Measurements from ENCODE around the gene CAMSAP1. TPM values are rescaled to one million over a fixed set of nuclear protein-coding genes. Genes with fewer than 3 reads are reported as not detected.

The CAMSAP1 gene
- total and polyA plus RNA-seq, 9 of the 15 experiments (the other 6 are each of a cell fraction or from before 2014, with no cell fraction given): 1.5 to 28.8 (median 14.3) TPM

- intact Hi-C loops (cut with micrococcal nuclease): no loop called here
- H3K4me1 ChIP-seq (replicated peaks in 1 of 2; ENCODE audit: control insufficient read depth in 2 of 2, insufficient read depth in 2 of 2, low read length in 2 of 2): peaks cover 34 to 68% of the 10 kb centered on the region in 2 experiments
- CTCF ChIA-PET (ENCODE audit: low intra/inter-chr PET ratio): no interaction called here
Measured at GRCh38 chr9:135887021-135887507, 20.3 kb downstream of the CAMSAP1 start.

More at GRCh38 chr9:135887021-135887507, 20.3 kb downstream of the CAMSAP1 start:
- POLR2A ChIA-PET: no interaction called here
- no peaks in the 10 kb centered on the region for H3K9me3 ChIP-seq (replicated peaks; ENCODE audit: control insufficient read depth, insufficient read depth, low read depth, low read length)
- 88% methylated on average over 15 of the region's 18 CpGs for WGBS (ENCODE audit: insufficient coverage, low coverage, missing lambda C conversion rate)
- H2AFZ ChIP-seq (ENCODE audit: low read depth, low read length): no peak overlapping the region
- no peak for ATAC-seq
- peaks cover 99% of the 10 kb centered on the region for H3K79me2 ChIP-seq (ENCODE audit: control insufficient read depth, insufficient read depth, low read length)
- BruUV-seq (replicated peaks): no TSS peak
- no peak overlapping the region for H3K4me2 ChIP-seq (ENCODE audit: insufficient read depth, low read length)
- H3K27ac ChIP-seq (ENCODE audit: extremely low read depth, low read depth, low read length): no peak overlapping the region
- no peak overlapping the region for H3K4me3 ChIP-seq
- H4K20me1 ChIP-seq (replicated peaks; ENCODE audit: control insufficient read depth, insufficient read depth, low read length): peaks cover 89% of the 10 kb centered on the region
- H3K9ac ChIP-seq (ENCODE audit: insufficient read depth in 1 of 2, low read depth in 2 of 2, low read length in 2 of 2): peak overlapping the region in 1 of 2 experiments; percentile 85; a peak in 2 of 4 replicates
- H3K36me3 ChIP-seq (ENCODE audit: control insufficient read depth, insufficient read depth, low read length): peaks cover 12% of the 10 kb centered on the region; the same call in 2 of the 3 replicates
- in situ Hi-C loops (cut with MboI): no loop called here
- H3K9me1 ChIP-seq (ENCODE audit: control insufficient read depth, insufficient read depth, low read length): peaks cover 21% of the 10 kb centered on the region
- H3K27me3 ChIP-seq (ENCODE audit: control insufficient read depth in 2 of 2, insufficient read depth in 2 of 2, low read length in 2 of 2): no peaks in the 10 kb centered on the region
- no peak for DNase-seq (ENCODE audit: extremely low read depth in 1 of 4, low spot score in 3 of 4)
- FAIRE-seq: no peak
- TF ChIP-seq MAX (CRISPR knock-in tag; IDR thresholded peaks at IDR 0.05): no peak
- TF ChIP-seq NKRF (IDR thresholded peaks at IDR 0.05; ENCODE audit: borderline replicate concordance): no peak
- TF ChIP-seq USF1 (CRISPR knock-in tag; IDR thresholded peaks at IDR 0.05): no peak
- no peak for TF ChIP-seq IFI16 (CRISPR knock-in tag; IDR thresholded peaks at IDR 0.05)
